ENCODE measurements around the gene VDAC2.

VDAC2 gene

GRCh38 chr10:75244487-75245353 is 34.1 kb downstream of the VDAC2 start:
- Mint-ChIP-seq H3K36me3 (ENCODE audit: low read depth) (no peaks in the 10 kb centered on the region), H3K9me3 (no peaks in the 10 kb centered on the region), H3K27ac (no peak overlapping the region)

GRCh38 chr10:75245354-75246250 is 35.0 kb downstream of the VDAC2 start:
- H3K27ac Mint-ChIP-seq, result no peak overlapping the region
- H3K27me3 Mint-ChIP-seq (ENCODE audit: low read depth), result no peaks in the 10 kb centered on the region
- no peaks in the 10 kb centered on the region for H3K36me3 Mint-ChIP-seq (ENCODE audit: low read depth)
- H3K4me1 Mint-ChIP-seq (ENCODE audit: low read depth), result no peaks in the 10 kb centered on the region
- H3K4me3 Mint-ChIP-seq, result no peak overlapping the region
- no peaks in the 10 kb centered on the region for H3K9me3 Mint-ChIP-seq

More at GRCh38 chr10:75244487-75245353, 34.1 kb downstream of the VDAC2 start:
- H3K4me3 Mint-ChIP-seq, result no peak overlapping the region
- no peaks in the 10 kb centered on the region for H3K27me3 Mint-ChIP-seq (ENCODE audit: low read depth)
- no peaks in the 10 kb centered on the region for H3K4me1 Mint-ChIP-seq (ENCODE audit: low read depth)

DNA sequence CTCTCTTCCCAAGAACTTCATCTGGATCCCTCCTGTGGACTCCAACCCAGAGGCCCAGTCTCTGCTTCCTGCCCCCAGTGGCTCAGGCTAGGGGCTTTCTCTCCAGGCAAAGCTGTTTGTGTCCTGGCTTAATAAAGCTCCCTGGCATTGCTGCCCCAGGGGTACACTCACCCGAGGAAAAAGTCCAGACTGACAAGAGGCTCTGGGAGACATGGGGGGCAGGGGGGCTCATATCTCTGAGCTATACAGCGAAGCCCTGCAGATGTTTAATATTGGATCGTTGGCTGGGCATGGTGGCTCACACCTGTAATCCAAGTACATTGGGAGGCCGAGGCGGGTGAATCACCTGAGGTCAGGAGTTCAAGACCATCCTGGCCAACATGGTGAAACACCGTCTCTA is 35.9 kb downstream of the VDAC2 start:
- H3K4me1 Mint-ChIP-seq (ENCODE audit: low read depth), result no peaks in the 10 kb centered on the region
- no peak overlapping the region for H3K27ac Mint-ChIP-seq
- no peak overlapping the region for H3K4me3 Mint-ChIP-seq
- H3K27me3 Mint-ChIP-seq (ENCODE audit: low read depth), result no peaks in the 10 kb centered on the region
- no peaks in the 10 kb centered on the region for H3K9me3 Mint-ChIP-seq
- no peaks in the 10 kb centered on the region for H3K36me3 Mint-ChIP-seq (ENCODE audit: low read depth)

DNA sequence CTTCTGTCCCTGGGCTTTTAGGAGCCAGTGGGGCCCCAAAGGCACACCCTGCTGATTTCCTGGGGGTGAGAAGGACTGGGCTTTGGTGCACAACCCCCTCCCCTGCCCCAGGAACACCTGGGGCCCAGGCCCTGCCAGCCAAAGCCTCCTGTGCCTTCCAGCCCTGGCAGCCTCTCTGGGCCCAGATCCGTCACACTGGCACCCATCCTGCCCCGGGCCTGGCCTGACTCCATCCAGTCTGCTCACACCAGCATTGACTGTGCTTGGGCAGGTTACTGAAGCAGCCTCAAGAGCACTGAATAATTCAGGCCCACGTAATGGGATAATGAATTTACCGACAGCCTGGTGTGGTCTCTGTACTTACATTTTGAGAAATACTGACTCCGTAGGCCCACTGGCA is 37.2 kb downstream of the VDAC2 start:
- Mint-ChIP-seq H3K4me3 (no peak overlapping the region), H3K27me3 (ENCODE audit: low read depth) (no peaks in the 10 kb centered on the region), H3K36me3 (ENCODE audit: low read depth) (no peaks in the 10 kb centered on the region), H3K9me3 (no peaks in the 10 kb centered on the region), H3K27ac (no peak overlapping the region), H3K4me1 (ENCODE audit: low read depth) (no peaks in the 10 kb centered on the region)

DNA sequence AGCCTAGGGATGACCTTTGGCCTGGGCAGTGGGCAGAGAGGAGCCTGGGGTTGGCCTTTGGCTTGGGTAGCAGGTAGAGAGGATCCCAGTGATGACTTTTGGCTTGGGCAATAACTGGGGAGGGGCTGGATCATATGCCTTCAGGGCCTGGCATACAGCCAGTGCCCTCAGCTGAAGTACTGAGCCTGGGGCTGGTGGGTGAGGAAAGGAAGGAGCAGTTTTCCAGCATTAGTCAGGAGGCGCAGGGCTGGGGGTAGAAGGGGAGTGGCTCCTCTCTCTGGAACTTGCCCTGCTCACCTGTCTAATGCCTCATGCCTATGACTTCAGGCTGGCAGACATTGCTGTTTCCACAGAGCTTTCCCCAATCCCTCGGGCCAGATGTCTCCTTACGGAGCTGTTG is 40.3 kb downstream of the VDAC2 start:
- Mint-ChIP-seq H3K9me3 (peaks cover 14% of the 10 kb centered on the region), H3K4me1 (ENCODE audit: low read depth) (no peaks in the 10 kb centered on the region), H3K36me3 (ENCODE audit: low read depth) (peaks cover 5% of the 10 kb centered on the region), H3K27ac (no peak overlapping the region), H3K4me3 (no peak overlapping the region), H3K27me3 (ENCODE audit: low read depth) (peaks cover 3% of the 10 kb centered on the region)

DNA sequence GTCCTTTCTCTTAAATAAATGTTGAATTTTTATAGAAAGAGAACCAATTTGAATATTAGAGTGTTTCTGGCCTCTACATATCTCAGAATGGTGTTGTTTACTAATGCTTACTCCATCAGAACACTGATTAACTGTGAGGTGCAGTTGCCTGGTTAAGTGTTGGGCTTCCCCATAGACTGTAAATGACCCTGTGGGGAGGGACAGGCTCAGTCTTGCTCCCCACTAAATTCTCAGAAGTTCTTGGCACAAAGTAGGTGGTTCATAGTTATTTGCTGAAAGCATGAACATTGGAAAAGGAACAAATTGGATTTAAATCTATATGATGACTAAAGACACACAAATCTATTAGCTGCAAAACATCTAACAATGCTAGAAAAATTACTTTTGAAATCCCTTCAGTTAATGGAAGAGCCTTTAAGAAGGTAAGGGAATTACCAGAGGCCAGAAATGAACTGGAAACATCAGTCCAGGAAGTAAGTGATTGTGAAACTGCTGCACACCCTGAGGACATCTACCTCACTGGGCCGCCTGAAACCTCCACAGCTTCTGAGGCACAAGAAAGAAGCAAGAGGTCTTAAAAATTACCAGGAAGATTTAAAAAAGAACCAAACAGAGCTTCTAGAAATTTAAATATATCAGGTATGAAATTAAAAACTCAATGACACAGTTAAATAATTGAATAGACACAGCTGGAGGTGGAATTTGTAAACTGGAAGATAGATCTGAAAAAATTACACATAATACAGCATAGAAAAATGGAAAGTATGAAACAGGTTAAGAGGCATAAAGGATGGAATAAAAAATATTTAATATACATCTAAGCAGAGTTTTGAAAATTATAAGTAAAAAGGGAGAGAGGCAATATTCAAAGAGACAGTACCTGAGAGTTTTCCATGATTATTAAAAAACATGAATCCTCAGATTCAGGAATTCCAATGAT is 43.0 kb downstream of the VDAC2 start:
- no peaks in the 10 kb centered on the region for H3K4me1 Mint-ChIP-seq (ENCODE audit: low read depth)
- peaks cover 3% of the 10 kb centered on the region for H3K27me3 Mint-ChIP-seq (ENCODE audit: low read depth)
- no peak overlapping the region for H3K27ac Mint-ChIP-seq
- H3K36me3 Mint-ChIP-seq (ENCODE audit: low read depth), result peaks cover 5% of the 10 kb centered on the region
- peaks cover 14% of the 10 kb centered on the region for H3K9me3 Mint-ChIP-seq
- no peak overlapping the region for H3K4me3 Mint-ChIP-seq

DNA sequence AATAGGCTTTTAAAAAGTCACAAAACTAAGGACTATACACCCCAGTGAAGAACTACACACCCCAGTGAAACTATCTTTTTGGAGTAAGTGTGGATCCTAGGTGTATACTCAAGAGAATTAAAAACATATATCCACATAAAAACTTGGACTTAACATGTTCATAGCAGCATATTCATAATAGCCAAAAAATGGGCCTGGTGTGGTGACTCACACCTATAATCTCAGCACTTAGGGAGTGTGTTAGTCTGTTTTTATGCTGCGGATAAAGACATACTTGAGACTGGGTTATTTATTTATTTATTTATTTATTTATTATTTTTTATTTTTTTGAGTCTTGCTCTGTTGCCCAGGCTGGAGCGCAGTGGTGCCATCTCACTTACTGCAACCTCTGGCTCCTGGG is 44.1 kb downstream of the VDAC2 start:
- H3K27ac Mint-ChIP-seq, result no peak overlapping the region
- H3K27me3 Mint-ChIP-seq (ENCODE audit: low read depth), result peaks cover 3% of the 10 kb centered on the region
- H3K36me3 Mint-ChIP-seq (ENCODE audit: low read depth), result peaks cover 5% of the 10 kb centered on the region
- H3K9me3 Mint-ChIP-seq, result peaks cover 15% of the 10 kb centered on the region
- no peak overlapping the region for H3K4me3 Mint-ChIP-seq
- H3K4me1 Mint-ChIP-seq (ENCODE audit: low read depth), result no peaks in the 10 kb centered on the region

DNA sequence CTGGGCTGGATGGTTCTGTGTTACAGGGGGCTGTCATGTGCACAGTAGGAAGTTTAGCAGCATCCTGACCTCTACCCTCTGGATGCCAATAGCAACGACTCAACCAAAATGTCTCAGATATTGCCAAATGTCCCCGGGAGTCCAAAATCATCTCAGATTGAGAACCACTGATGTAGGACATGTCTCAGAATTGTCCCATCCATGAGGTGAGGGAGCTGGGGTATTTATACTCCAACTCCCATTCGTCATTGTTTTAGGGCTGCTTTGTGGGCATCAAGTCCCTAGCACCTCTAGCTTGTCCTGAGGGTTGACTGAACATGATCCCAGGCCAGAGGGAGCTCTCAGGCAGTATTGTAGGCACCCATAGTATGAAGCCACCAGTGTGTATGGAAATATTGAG is 50.4 kb downstream of the VDAC2 start:
- H3K9me3 Mint-ChIP-seq, result peaks cover 8% of the 10 kb centered on the region
- H3K27ac Mint-ChIP-seq, result no peak overlapping the region
- no peak overlapping the region for H3K4me3 Mint-ChIP-seq
- no peaks in the 10 kb centered on the region for H3K36me3 Mint-ChIP-seq (ENCODE audit: low read depth)
- no peaks in the 10 kb centered on the region for H3K4me1 Mint-ChIP-seq (ENCODE audit: low read depth)
- H3K27me3 Mint-ChIP-seq (ENCODE audit: low read depth), result no peaks in the 10 kb centered on the region

GRCh38 chr10:75261813-75262705 is 51.5 kb downstream of the VDAC2 start:
- Mint-ChIP-seq H3K4me3 (no peak overlapping the region), H3K36me3 (ENCODE audit: low read depth) (no peaks in the 10 kb centered on the region), H3K27ac (no peak overlapping the region), H3K4me1 (ENCODE audit: low read depth) (no peaks in the 10 kb centered on the region), H3K9me3 (peaks cover 8% of the 10 kb centered on the region), H3K27me3 (ENCODE audit: low read depth) (no peaks in the 10 kb centered on the region)

- Mint-ChIP-seq H3K27ac (no peak overlapping the region), H3K4me3 (no peak overlapping the region), H3K4me1 (ENCODE audit: low read depth) (no peaks in the 10 kb centered on the region), H3K36me3 (ENCODE audit: low read depth) (no peaks in the 10 kb centered on the region), H3K27me3 (ENCODE audit: low read depth) (no peaks in the 10 kb centered on the region), H3K9me3 (peaks cover 8% of the 10 kb centered on the region)
Measured at GRCh38 chr10:75263806-75264205, 53.2 kb downstream of the VDAC2 start.

DNA sequence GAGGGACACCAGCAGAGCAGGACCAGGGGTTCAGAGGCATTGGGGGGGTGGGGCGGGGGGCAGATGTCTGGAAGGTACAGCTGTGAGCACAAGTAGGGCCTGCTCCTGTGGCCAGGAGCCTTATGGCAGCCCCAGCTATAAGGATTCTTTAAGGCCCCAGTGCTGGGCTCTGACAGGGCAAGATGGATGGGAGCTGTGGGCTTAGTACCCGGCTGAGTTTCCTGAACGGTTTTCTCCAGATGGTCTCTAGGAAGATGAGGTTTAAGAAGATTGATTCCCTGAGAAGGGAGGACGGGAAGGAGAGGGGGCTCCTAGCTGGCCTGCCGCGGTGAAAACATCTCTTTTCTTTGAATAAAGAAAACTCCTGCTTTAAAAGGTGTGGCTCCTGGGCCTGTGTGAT is 55.3 kb downstream of the VDAC2 start:
- no peaks in the 10 kb centered on the region for H3K9me3 Mint-ChIP-seq
- H3K36me3 Mint-ChIP-seq (ENCODE audit: low read depth), result no peaks in the 10 kb centered on the region
- no peaks in the 10 kb centered on the region for H3K4me1 Mint-ChIP-seq (ENCODE audit: low read depth)
- no peak overlapping the region for H3K4me3 Mint-ChIP-seq
- H3K27me3 Mint-ChIP-seq (ENCODE audit: low read depth), result no peaks in the 10 kb centered on the region
- no peak overlapping the region for H3K27ac Mint-ChIP-seq

GRCh38 chr10:75266945-75267344 is 56.3 kb downstream of the VDAC2 start:
- no peaks in the 10 kb centered on the region for H3K27me3 Mint-ChIP-seq (ENCODE audit: low read depth)
- no peak overlapping the region for H3K27ac Mint-ChIP-seq
- no peaks in the 10 kb centered on the region for H3K36me3 Mint-ChIP-seq (ENCODE audit: low read depth)
- no peak overlapping the region for H3K4me3 Mint-ChIP-seq
- H3K9me3 Mint-ChIP-seq, result no peaks in the 10 kb centered on the region
- no peaks in the 10 kb centered on the region for H3K4me1 Mint-ChIP-seq (ENCODE audit: low read depth)

GRCh38 chr10:75269605-75270004 is 59.0 kb downstream of the VDAC2 start:
- Mint-ChIP-seq H3K27me3 (ENCODE audit: low read depth) (no peaks in the 10 kb centered on the region), H3K27ac (no peak overlapping the region), H3K4me3 (no peak overlapping the region), H3K9me3 (no peaks in the 10 kb centered on the region), H3K36me3 (ENCODE audit: low read depth) (no peaks in the 10 kb centered on the region), H3K4me1 (ENCODE audit: low read depth) (no peaks in the 10 kb centered on the region)
